HG02571 (cell line): Measurements from ENCODE around the gene PTPRN2.

Experiments
- ATAC-seq: cut with Tn5 transposase; IDR thresholded peaks from one replicate; pipeline ENCODE4 v1.9.1; 2021; ENCODE audit warnings: mild to moderate bottlenecking, moderate library complexity; ENCODE audit not compliant: unreplicated experiment

Gene PTPRN2

DNA sequence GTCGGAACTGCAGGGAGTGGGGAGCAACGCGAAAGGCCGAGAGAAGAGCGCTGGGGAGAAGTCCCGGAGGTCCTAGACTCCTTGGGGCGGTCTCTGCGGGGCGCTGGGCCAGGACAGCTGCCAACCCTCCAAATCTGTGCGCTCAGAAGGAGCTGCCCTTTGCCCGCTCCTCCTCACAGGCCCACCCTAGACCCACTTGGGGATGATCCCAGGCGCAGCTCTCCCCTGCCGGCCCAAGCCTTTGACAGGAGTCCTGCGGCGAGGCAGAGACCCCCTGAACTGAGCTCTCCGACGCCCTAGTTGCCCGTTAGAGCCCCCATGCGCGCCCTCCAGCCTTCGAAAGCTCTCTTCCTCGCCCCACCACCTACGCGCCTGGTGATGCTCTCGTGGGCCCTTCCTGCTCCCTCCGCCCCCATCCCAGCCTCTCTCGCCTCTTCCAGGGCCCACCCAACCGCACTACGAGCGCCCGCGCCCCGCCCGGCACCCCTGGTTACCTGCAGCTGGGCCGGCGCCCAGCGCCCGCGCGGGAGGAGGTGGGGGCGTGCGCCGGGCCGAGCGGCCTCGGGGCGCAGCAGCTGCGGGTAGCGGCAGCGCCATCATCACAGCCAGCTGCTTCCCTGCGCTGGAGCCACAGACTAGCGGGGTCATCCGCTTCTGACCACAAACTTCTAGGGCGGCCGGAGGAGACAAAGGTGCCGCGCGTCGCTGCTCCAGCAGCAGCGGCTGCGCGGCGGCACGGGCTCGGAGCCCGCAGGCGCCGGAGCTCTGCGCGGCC, 897.4 kb downstream of the PTPRN2 start:
- no peak for ATAC-seq

DNA sequence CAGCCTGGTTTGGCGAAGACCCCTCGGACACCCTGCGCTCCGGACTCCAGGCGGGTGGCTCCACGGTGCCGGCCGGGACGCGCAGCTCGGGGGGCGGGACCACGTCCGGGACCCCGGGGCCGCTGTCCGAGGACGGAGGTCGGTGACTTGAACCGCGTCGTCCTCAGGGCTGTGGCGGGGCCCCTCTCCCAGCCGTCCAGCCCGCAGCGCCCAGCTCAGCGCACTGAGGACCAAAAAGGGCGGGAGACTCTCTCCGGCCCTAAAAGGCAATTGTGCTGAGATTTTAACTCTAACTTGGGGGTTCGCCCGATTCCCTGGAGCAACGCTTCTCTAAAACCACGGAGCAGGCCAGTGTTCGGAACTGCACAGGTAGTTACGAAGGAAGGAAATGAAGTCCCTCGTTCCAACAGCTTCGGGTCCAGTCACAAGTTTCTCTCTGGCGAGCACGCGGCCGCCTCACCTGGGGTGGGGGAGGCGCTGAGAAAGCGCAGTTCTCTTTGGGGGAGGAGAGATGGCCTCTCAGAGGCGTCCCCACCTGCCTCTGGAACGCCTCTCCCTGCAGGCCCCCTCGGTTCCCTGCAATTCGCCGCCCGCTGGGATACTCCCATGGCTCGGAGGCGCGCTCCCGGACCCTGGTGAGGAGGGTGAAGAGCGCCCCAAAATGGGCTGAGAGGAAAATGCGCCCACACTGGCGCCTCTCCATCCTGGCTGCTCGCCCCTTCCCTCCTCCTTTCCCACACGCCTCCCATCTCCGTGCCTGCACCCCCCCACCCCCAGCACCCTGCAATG, 898.2 kb downstream of the PTPRN2 start:
- ATAC-seq, result no peak

DNA sequence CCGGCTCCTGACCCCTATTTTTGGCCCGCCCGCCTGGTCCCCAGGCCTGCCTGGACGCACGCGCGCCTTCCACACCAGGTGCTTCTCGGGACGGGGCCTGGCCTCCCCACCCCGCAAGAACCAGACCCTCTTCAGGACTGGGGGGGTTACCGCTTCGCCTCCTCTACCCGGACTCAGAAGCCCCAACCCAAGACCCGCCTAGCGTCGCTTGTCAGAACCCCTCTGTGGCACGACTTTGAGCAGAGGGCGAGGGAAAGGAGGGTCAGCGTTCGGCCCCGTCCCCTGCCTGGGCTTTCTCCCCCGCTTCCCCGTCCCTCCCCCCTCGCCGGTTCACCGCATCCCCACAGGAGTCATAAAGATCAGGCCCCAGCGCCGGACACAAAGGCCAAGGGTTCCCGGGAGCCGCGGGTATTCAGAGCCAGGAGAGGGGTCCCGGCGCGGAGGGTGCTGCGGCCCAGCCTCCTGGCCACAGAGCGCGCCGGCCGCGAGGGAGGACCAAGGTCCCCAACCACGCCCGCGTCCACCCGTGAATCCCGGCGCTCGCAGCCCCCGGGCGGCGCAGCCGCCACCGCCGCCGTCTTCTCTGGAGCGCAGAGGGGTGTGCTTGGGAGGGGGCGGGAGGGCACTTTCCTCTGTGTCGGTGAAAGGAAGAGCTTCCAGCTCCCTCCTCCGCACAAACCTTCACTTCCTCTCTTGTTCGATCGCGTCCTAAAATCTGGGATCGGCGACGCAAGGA, 898.9 kb downstream of the PTPRN2 start:
- ATAC-seq, result no peak

DNA sequence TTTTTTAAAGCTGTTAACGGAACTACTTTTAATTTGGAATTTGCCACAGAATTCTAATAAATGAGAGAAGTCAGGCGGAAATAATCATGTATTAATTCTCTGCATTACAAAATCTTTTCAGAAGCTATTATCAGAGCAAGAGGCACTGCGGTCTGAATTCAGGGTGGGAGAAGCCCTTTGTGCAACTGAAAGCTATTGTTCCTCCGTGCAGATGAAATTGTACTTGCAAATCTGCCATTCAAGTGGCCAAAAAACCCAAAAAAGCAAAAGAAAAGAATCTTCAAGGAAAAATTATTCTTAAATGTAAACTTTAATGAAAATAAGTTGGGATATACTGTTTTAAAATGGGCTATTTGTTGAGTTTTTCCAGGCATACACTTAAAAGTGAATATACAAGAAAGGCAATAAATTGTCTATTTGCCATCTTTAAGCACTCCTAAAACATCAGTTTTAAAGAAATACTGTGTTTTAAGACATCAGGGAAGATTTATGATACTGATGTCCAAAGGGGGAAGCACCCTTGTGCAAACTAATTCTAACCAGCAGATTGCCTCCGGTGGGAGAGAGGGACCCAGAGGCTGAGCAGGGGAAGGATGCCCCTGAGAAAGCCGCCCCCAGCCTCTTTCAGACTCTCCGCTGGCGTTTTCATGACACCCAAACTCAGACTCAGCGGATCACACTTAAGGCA, 899.6 kb downstream of the PTPRN2 start:
- ATAC-seq, result no peak

DNA sequence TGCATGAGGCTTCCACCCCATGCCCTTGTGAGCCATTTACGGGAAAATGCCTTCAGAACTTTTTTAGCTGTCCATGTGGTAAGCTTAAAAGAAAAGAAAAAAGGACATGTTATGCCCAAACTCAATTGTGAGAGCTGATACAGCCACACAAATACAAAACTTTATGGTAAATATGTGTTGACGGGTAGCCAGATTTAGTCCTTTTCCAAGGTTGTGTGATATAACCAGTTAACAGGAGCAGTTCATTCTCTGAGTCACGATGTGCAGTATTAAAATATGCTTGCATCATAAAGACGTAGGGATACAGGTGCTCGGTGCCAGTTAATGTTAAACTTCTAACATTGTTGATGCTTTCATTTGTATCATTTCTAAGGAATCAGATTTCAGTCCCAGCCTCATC, 900.5 kb downstream of the PTPRN2 start:
- ATAC-seq, result no peak

DNA sequence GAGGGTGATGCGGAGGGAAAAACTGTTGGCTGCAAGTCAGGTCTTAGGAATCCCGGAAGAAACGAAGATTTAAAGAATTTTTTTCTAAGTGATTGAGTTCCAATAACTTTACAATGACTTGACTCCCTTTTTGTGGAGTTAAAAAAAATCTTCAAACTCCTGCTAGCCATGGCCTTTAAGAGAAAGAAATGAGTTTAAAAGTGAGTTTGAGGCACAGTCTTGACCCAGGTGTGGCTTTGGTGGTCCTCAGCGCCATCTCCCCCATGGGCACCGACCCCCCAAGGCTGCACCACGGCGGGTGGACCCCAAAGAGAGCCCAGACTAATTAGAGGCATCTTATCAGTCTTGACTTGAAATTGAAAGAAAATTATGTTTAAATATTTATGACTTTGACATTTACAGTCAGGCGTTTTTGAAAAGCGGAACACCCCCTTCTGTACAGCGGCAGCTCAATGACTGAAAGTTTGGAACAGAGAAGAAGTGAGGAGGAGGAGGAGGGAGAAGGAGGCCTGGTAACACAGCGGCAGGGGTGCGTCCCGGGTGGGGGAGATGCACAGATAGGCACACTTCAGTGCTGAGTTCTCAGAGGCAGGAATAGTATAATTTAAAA, 901.2 kb downstream of the PTPRN2 start:
- no peak for ATAC-seq

DNA sequence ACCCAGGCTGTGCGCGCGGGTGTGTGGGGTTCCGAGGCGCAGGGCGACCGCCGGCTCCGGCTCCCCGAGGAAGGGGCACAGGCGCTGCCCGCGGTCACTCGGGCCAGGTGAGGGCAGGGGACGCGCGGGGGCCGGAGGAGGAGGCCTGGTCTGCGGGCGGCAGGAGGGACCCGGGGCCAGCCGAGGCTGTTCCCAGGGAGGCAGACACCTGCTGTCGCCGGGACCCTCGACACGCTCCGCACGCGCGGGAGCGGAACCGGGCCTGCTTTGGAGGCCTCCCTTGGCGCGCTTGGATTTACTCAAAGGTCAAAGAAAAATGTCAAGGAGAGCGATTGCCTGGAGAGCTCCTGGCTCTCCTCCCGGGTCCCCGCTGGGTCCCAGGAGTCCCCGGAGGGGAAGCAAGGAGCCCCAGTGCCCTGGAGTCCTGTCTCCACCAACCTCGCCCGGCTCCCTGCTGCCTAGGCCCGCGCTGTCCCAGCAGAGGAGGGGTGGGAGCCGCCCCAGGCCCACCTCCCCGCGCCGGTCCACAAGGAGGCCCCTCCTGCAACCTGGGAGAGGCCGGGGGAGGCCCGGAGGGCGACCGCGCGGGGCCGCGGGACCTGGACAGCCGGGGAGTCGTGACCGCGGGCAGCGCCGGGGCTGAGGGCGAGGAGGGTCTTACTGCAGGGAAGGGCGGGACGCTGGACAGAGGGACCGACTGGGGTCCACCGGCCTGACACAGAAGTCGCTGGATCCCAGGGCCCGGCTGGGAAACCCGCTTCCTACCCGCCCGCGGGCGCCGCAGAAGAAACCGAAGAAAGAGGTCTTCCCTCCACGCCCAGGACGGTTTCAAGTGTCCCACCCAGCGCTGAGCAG, 902.0 kb downstream of the PTPRN2 start:
- no peak for ATAC-seq

DNA sequence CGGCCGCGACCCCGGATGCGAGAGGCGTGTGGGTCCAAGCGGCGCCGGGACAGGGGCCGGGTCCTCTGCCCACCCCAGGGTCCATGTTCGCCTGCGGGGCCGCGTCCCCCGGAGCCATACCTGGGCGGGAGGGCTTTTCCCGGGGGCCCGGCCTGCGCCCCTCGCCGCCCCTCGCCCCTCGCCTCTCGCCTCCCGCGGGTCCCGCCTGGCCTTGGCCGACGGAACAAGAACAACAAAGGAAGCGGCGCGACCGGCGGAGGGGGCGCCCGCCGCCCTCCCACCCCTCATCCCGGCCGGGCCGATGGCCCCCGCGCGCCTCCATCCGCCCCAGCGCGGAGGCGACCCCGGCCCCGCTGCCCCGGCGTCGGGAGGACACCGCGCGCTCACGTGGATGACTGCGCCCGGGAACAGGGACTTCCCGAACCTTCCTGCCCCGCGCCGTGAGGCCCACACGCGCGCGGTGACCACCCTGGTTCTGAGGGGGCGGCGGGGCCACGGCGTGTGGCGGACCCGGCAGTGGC, 902.7 kb downstream of the PTPRN2 start:
- no peak for ATAC-seq

DNA sequence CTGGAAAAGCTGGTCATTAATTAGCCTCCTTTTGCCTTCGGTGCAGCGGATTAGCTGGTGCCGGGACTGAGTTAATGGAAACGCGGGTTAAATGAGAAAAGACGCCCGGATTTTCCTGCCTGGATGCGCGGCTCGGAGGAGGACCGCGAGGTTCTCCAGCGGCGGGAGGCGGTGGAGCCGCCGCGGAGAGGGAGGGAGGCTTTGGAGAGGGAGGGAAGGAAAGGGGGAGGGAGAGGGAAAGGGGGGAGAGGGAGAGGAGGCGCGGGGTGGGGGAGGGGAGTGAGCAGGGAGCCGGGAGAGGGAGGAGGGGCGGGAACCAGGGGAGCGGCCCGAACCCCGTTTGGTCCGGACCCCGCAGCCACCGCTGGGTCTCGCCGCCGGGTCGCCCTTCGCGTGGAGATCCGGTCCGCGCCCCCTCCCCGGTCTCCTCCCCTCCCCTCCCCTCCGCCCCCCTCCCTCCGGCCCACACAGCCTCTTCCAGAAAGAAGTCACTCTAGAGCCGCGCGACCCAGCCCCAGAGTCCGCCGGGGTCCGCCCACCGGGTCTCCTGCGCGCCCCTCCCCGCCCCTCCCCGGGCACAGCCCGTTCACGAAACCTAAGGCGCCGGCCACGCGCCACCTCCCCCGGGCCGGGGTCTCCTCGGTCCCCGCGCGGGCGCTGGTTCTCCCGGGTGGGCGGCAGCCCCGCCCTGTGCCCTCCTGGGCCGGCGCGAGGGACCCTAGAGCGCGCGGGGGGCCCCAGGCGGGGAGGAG, 903.3 kb downstream of the PTPRN2 start:
- no peak for ATAC-seq

DNA sequence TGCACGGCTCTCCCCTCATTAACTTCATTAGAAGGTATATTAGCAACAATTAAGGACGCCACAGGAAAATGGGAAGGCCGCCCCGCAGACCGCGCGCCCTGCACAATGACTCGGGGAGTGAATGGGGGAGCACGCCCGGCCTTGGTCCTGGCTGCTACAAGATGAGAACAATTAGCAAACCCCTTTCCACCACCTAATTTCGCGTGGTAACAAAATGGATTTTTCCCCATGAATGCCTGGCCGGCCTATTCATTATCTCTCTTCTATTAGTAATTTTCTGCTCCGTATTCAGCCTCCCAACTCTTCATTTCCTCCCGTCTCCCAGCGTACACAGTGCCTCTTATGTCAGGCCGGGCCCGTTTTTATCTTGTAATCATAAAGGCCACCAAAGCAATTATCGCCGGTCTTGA, 903.9 kb downstream of the PTPRN2 start:
- no peak for ATAC-seq

DNA sequence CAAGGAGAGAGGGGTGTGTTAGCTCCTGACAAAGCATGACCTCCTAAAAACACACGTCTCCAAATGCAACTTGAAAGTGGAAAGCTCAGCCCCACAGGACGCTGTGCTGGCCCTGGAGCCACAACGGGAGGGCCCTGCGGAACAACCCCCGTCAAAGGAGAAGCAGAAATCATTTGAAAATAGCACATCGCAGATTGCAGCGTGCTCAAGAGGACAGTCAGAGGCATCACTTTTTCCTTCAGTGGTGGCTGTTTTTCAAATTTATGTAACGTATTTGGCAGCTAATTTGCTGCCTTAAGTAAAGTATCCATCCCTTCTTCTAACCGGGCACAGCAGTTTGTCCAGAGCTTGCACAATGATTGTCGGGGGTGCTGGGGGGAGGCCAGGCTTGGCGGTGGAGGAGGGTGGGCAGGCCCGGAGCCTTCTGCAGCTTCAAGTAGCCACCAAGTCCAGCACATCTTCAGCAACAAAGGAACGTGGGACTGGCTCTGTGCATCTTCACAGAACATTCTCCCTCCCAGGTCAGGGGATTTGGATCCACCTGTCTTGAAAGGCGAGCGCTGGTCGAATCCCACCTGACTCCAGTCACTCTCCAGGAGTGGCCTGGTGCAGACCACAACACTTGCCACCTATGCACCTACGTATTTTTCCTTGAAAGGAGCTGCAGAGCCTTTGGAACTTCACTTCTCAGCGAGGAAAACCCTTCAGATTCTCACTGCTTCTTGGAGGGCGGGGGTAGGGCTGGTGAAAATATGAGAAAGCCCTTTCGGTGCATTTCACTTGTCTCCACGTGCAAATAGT, 904.5 kb downstream of the PTPRN2 start:
- ATAC-seq, result no peak

DNA sequence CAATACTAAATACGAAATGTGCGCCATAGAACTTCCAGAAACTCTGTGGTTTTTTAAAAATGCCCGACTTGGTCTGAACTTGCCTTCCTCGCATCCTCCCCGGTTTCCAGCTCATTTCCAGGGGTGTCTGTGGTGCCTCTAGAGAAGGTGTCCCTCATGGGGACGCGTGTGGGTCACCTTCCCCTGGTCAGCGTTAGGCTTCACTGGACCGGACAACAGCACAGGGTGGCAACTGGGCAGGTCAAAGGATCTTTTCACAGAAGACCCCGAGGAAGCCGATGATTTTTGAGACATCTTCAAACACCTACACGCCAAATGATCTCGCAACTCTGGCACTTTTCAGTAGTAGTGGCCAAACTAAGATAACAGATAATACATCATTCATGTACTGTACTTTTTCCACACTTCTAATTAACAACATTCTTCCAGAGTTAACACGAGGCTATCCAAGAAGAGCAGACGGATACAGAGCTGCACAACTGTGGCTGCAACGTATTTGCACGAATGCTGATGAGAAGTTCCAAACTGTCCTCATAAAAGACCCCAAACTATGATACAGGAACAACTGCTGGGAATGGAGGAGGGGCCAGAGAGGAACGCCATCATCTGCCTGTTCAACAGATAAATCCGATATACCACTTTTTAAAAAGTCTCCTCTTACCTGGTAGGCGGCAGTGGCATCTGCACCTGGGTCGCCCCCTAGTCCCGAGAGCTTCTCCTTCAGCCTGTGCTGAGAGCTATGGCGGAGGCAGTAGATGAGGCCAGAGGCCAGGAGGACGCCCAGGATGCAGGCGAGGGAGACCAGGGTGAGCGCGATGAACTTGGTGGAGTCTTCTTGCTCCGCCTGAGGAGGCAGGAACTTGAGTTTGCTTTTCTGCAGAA, 905.3 kb downstream of the PTPRN2 start:
- ATAC-seq, result no peak

DNA sequence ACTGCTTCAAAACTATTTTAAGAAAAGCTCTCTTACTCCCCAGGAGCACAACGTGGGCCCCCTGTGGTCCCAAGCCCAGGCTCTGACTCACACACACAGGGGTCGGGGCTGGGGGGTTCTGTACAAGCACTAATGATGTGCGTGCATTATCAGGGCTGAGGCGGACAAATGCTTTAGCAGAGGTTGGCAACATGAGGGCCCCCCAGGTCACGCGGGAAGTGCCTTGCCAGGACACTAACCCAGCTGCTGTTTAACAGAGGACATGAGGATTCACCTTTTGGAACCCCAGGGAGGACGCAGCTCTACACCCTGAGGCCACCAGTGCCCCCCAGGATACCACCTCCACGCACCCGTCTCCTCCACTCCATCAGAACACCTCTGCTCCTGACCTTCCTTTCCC, 908.0 kb downstream of the PTPRN2 start:
- no peak for ATAC-seq

DNA sequence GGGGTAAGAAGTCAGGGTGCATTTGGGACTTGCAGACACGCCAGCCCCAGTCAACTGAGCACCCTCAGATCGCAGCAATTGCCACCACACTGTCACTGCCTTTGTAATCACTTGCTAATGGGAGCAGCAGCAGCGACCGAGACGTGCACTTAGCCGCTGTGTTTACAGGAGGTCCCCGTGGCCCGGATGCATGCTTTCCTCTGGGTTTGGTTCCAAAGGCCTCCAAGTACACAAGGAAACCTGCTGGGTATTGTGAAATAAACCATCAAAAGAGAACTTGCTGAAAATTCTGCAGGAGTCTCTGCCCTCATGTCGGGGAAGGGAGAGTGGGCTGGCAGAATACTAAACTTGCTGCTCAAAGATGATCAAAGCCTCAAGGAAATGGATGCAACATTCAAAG, 909.1 kb downstream of the PTPRN2 start:
- ATAC-seq, result no peak

DNA sequence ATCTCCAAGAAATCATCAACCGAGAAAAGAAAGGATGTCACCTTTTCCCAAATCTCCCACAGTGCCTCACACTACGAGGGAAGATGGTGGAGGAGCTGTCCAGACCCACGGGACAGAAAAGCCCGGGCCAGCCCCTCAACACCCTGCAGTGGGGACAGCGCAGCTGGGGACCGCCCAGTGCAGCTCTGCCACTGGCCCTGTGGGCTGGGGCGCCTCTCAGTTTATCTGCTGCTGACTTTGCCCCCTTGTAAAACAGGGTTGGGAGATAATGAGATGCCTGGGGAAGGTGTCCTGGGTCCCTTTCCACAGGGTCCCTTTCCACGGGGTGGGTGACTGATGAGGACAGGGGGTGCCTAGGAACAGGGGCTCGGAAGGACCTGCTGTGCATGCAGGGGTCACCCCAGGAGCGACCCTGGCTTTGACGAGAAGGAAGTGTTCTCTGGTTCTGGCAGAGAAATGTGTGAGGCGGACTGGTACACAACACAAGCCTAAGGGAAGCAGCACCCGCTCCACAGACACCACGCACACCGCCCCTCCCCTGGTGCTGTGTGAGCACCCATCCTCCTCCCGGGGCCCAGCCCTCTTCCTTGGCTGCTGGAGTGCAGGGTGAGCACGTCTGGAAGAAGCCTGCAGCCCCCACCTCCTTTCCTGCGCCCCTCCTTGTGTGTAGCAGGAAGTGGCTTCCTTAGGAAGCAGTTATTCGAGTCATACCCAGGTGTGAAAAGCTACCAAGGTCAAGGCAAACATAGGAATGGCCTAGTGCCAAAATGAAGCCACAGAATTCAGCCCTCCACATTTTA, 911.0 kb downstream of the PTPRN2 start:
- no peak for ATAC-seq

DNA sequence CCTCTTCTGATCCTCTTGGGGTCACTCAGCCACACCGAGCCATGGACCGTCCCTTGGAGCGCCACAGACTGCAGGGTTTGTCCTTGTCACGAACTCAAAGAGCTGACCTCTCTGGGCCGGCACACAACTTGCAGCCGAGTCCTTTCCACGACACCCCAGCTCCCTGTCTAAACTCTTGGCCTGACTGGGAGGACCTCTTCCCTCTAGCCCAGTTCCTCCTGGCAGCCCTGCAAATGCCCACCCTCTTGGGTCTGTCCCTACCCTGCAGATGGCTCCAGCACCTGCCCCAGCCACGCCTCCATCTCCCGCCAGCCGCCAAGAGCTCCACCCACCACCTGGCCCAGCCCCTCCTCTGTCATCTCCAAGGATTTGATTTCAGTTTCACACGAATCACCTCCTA, 911.6 kb downstream of the PTPRN2 start:
- ATAC-seq, result no peak
